SH-SY5Y (cell line): ENCODE results near the gene CNTLN.

Experiments used
- GATA2 ChIP-seq: IDR thresholded peaks from 2 replicates; pipeline ENCODE4 v1.6.1; 2011; ENCODE audit warnings: mild to moderate bottlenecking, low read depth, low read length
- GATA3 ChIP-seq: IDR thresholded peaks from 2 replicates; pipeline ENCODE4 v1.6.1; 2011; ENCODE audit warnings: low read depth, mild to moderate bottlenecking, low read length, moderate library complexity

DNA sequence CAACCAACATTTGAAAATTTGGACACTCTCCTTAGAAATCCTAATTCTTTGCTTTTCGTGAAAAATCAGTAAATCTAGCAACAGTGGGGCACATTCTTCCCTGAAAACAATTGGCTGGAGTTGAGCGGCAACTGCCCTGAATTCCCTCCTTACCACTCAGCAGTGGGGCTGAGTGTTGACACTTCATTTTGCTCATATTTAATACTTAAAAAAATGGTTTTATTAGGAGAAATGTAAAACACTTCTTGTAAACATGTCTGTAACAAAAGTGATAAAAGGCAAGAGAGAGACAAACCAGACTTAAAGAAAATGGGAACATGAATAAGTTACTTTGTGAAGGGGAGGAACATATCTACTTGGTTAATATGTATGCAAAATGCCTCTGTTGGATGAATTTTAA is 193.5 kb downstream of the CNTLN start:
- no peak for TF ChIP-seq GATA3
- no peak for TF ChIP-seq GATA2
